Esophagus muscularis mucosa (tissue), 3 donors: ENCODE results near the gene UBL5.

ENCODE experiments used
- POLR2A ChIP-seq: fragments of 450-650 bp; IDR thresholded peaks from one replicate; pipeline ENCODE4 v1.6.1; 2017; ENCODE audit warnings: antibody characterized with exemption, moderate library complexity, mild to moderate bottlenecking, low read depth
- TF ChIP-seq, protein P1 (sequence below), 3 experiments: fragments of 200-600 bp in 2 of 3; fragments of 450-650 bp in 1 of 3; sonication (generic) in 2 of 3; IDR thresholded peaks; one replicate each; pipeline ENCODE4 v1.5.1; 2017 to 2019; ENCODE audit warnings: antibody characterized with exemption in 3 of 3, mild to moderate bottlenecking in 2 of 3, moderate library complexity in 1 of 3

DNA sequence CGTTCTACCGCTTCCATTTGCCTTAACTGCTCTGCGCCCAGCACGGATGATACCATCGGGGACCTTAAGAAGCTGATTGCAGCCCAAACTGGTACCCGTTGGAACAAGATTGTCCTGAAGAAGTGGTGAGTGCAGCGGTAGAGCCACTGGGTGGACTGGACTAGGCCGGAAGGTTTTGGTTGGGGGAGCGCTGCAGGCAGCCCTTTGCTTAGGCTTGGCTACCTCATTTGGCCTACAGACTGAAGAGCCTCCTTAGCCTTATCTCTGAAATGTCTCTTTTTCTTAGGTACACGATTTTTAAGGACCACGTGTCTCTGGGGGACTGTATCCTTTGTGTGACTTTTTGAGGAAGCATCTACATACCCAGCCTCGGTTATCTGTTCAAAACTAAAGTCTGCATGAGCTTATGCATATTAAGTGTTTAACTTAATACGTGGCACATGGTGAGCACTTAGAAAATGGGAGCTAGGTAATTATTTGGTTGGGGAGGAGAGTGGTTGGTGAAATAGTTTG is 889 bp downstream of the UBL5 start:
- TF ChIP-seq, protein P1, sequence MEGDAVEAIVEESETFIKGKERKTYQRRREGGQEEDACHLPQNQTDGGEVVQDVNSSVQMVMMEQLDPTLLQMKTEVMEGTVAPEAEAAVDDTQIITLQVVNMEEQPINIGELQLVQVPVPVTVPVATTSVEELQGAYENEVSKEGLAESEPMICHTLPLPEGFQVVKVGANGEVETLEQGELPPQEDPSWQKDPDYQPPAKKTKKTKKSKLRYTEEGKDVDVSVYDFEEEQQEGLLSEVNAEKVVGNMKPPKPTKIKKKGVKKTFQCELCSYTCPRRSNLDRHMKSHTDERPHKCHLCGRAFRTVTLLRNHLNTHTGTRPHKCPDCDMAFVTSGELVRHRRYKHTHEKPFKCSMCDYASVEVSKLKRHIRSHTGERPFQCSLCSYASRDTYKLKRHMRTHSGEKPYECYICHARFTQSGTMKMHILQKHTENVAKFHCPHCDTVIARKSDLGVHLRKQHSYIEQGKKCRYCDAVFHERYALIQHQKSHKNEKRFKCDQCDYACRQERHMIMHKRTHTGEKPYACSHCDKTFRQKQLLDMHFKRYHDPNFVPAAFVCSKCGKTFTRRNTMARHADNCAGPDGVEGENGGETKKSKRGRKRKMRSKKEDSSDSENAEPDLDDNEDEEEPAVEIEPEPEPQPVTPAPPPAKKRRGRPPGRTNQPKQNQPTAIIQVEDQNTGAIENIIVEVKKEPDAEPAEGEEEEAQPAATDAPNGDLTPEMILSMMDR (IDR thresholded peaks at IDR 0.05): no peak
- no peak for TF ChIP-seq POLR2A
